ENCODE results near the gene AMDHD2.
"Not testable (repeated sequence)": the region's sequence is repeated elsewhere in the genome, so short reads cannot be mapped to it uniquely, and the experiment has no call there.

Gene AMDHD2

GRCh38 chr16:2567506-2567905 lies 47.3 kb downstream of the AMDHD2 start:
- DNase-seq (ENCODE audit: extremely low read depth in 1 of 2, low read depth in 1 of 2): not testable (repeated sequence)

DNA sequence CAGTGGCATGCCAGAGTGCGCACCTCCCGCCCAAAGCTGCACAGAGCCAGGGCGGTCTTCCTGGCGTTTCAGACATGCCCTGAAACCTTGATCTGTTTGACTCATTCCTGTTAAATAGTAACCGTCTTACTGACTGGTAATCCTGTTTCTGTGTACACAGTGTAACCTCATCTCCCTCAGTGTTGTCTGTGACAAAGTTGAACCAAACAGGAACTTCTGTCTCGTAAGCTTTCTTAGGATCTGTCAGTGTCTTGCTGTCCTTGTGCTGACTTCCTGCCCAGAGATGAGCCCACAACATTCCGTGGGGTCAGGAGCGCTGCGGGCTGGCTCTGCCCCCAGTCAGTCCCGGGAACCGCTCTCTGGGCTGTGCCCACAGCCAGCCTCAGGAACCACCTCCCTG lies 48.4 kb downstream of the AMDHD2 start:
- not testable (repeated sequence) for DNase-seq (ENCODE audit: extremely low read depth in 1 of 2, low read depth in 1 of 2)

GRCh38 chr16:2572704-2573103 lies 52.5 kb downstream of the AMDHD2 start:
- DNase-seq (ENCODE audit: extremely low read depth in 1 of 2, low read depth in 1 of 2): not testable (repeated sequence)

GRCh38 chr16:2575839-2576238 lies 55.7 kb downstream of the AMDHD2 start:
- not testable (repeated sequence) for DNase-seq (ENCODE audit: extremely low read depth in 1 of 2, low read depth in 1 of 2)

GRCh38 chr16:2577044-2577443 lies 56.9 kb downstream of the AMDHD2 start:
- DNase-seq (ENCODE audit: extremely low read depth in 1 of 2, low read depth in 1 of 2): not testable (repeated sequence)

GRCh38 chr16:2578905-2579304 lies 58.7 kb downstream of the AMDHD2 start:
- DNase-seq (ENCODE audit: extremely low read depth in 1 of 2, low read depth in 1 of 2): not testable (repeated sequence)

DNA sequence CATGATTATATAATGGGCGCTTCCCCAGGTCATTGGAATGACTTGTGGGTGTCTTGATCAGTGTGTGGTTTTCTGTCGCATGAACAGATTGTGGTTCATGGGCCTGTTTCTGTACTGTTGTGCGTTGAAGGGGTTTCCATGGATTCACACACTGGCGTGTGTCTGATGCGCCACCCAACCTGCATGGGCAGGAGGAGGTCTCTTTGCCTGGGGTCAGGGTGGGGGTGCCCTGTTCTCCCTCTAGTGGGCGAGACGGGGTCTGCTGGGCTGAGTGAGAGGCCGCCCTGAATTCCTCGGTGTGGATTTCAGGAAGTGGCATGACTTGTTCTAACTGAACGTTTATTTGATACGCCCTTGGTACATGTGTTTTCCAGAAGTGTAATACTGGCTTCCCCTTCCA lies 60.0 kb downstream of the AMDHD2 start:
- DNase-seq (ENCODE audit: extremely low read depth in 1 of 2, low read depth in 1 of 2): not testable (repeated sequence)

DNA sequence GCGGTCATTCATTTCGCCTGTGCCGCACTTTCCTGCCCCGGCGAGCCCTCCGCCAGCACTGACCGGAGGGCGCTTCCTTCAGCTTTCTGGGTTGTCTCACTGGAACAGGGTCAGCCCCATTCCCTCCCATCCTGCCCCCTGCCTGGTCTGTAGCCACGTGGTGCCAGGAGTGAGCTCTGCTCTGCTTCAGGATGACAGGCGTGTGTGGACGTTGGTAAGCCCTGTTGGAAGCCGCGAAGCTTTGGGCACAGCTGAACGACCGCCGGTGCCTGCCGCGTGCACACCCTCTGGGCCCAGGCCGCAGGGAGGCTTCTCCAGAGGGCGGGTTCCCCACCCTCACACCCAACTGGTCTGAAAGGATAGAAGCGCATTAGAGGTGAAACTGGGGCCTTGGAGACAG lies 60.6 kb downstream of the AMDHD2 start:
- DNase-seq (ENCODE audit: extremely low read depth in 1 of 2, low read depth in 1 of 2): not testable (repeated sequence)
